HL-60 (cell line): ENCODE results near the gene CCR5.

Experiments used
- GABPA ChIP-seq: IDR thresholded peaks from 2 replicates; pipeline ENCODE4 v1.6.1; 2012; ENCODE audit warnings: low read depth
- POLR2AphosphoS5 ChIP-seq: IDR thresholded peaks from 2 replicates; pipeline ENCODE4 v1.6.1; 2012; ENCODE audit warnings: low read depth
- TF ChIP-seq, protein P1 (sequence below): IDR thresholded peaks from one replicate; pipeline ENCODE4 v1.5.1; 2011; ENCODE audit warnings: low read length, control low read depth, inconsistent platforms; ENCODE audit not compliant: insufficient read depth
- TF ChIP-seq, protein P2 (sequence below): IDR thresholded peaks from 2 replicates; pipeline ENCODE4 v1.6.1; 2012; ENCODE audit warnings: low read depth; ENCODE audit not compliant: insufficient replicate concordance

DNA sequence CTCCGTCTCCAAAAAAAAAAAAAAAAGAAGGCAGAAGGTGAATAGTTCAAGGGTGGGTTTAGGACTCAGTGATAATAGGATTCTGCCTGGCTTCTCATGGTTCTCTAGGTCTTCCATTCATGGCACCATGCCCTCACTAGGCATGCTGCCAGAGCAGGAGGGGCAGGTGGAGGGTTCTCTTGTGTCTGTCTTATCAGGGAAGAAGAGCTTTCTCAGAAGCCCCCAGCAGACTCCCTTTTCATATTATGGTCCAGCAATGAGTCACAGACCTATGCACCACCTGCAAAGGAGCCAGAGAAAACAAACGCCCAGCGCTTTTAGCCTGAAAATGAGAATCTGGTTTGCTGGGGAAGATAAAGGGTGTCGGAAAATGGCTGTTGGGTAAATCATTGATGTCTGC is 13.8 kb upstream of the CCR5 start:
- TF ChIP-seq, protein P1, sequence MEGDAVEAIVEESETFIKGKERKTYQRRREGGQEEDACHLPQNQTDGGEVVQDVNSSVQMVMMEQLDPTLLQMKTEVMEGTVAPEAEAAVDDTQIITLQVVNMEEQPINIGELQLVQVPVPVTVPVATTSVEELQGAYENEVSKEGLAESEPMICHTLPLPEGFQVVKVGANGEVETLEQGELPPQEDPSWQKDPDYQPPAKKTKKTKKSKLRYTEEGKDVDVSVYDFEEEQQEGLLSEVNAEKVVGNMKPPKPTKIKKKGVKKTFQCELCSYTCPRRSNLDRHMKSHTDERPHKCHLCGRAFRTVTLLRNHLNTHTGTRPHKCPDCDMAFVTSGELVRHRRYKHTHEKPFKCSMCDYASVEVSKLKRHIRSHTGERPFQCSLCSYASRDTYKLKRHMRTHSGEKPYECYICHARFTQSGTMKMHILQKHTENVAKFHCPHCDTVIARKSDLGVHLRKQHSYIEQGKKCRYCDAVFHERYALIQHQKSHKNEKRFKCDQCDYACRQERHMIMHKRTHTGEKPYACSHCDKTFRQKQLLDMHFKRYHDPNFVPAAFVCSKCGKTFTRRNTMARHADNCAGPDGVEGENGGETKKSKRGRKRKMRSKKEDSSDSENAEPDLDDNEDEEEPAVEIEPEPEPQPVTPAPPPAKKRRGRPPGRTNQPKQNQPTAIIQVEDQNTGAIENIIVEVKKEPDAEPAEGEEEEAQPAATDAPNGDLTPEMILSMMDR: no peak
- TF ChIP-seq GABPA: no peak
- TF ChIP-seq POLR2AphosphoS5: no peak
- TF ChIP-seq, protein P2, sequence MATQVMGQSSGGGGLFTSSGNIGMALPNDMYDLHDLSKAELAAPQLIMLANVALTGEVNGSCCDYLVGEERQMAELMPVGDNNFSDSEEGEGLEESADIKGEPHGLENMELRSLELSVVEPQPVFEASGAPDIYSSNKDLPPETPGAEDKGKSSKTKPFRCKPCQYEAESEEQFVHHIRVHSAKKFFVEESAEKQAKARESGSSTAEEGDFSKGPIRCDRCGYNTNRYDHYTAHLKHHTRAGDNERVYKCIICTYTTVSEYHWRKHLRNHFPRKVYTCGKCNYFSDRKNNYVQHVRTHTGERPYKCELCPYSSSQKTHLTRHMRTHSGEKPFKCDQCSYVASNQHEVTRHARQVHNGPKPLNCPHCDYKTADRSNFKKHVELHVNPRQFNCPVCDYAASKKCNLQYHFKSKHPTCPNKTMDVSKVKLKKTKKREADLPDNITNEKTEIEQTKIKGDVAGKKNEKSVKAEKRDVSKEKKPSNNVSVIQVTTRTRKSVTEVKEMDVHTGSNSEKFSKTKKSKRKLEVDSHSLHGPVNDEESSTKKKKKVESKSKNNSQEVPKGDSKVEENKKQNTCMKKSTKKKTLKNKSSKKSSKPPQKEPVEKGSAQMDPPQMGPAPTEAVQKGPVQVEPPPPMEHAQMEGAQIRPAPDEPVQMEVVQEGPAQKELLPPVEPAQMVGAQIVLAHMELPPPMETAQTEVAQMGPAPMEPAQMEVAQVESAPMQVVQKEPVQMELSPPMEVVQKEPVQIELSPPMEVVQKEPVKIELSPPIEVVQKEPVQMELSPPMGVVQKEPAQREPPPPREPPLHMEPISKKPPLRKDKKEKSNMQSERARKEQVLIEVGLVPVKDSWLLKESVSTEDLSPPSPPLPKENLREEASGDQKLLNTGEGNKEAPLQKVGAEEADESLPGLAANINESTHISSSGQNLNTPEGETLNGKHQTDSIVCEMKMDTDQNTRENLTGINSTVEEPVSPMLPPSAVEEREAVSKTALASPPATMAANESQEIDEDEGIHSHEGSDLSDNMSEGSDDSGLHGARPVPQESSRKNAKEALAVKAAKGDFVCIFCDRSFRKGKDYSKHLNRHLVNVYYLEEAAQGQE: no peak
